Measurements from ENCODE around the gene IL37. TPM values are rescaled to one million over a fixed set of nuclear protein-coding genes. Genes with fewer than 3 reads are reported as not detected.
"Not testable (repeated sequence)": the region's sequence is repeated elsewhere in the genome, so short reads cannot be mapped to it uniquely, and the experiment has no call there.

IL37 gene
- total RNA-seq, 1 donor from 2014 or later: not detected

DNA sequence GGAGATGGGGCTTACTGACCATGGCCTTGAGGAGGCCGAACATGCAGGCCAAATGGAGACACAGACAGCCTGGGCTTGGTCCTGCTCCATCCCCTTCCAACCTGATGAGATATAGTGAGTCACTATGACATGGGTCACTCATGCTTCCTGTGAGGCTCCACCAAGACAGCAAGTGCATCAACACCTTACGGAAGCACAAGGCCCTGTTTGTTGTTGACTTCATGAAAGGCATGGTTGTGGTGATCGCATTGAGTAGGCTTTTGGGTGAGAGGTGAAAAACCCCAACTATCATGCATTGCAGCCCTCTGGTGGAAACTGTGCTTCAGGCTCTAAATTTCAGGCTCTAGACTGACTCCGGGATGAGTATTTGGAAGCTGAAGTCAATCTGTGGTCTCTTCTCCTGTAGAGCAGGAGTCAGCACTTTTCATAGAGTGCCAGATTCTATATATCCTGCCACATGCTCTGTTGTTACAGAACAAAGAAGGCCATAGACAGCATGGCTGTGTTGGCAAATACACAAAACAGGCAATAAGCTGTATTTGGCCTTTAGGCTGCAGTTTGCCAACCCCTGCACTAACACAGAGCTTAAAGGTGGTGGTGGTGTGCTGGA, 10.1 kb downstream of the IL37 start:
- DNase-seq (ENCODE audit: low spot score): no peak

GRCh38 chr2:112921982-112922381, 11.0 kb downstream of the IL37 start:
- DNase-seq (ENCODE audit: low spot score): no peak

GRCh38 chr2:112923237-112923966, 12.4 kb downstream of the IL37 start:
- DNase-seq (ENCODE audit: low spot score): no peak

DNA sequence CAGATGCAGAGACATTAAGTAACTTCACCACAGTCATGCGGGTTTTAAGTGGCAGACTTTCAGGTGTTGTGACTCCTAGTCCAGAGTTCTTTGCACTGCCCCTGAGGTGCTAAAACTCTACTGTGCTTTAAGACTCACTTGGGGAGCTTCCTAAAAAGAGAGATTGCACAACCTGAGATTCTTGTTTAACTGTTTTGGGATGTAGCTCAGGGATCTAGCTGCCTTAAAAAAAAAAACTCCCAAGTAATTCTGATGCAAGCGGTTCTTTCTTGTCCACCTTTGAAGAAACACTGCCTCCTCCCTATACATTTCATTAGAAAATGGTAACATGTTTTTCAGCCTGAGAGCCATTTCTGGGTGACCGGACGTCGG, 13.0 kb downstream of the IL37 start:
- no peak for DNase-seq (ENCODE audit: low spot score)

GRCh38 chr2:112924360-112924759, 13.4 kb downstream of the IL37 start:
- DNase-seq (ENCODE audit: low spot score): no peak

DNA sequence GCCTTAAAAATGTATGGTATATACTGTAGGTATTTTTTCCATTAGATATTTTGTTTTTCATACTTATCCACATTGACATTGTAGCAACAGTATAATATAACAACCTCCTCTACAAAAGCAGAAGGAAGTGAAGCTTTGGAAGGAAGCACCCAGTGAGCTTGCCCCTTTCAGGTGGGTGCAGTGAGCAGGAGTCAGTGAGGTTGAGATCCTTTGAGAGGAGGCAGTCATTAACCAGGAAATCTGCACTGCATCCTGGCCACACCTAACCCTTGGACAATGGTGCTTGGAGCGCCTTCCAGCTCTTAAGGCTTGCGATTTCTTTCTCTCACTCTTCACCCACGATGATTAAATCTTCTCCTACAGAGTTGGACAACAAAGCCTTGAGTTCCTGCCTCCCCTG, 13.9 kb downstream of the IL37 start:
- no peak for DNase-seq (ENCODE audit: low spot score)

DNA sequence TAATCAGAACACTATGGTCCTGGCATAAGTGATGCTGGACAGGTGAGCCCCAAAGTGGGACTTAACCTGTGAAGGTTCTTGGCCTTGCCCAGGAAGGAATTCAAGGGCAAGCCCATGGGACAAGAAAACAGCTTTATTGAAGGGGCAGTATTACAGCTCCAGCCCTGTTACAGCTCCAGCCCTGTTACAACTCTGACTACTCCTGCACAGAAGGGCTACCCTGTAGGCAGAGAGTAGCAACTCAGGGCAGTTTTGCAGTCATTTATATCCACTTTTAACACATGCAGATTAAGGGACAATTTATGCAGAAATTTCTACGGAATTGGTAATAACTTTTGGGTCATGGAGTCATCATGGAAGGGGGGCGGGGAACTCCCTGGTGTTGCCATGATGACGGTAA, 15.7 kb downstream of the IL37 start:
- no peak for DNase-seq (ENCODE audit: low spot score)

- no peak for DNase-seq (ENCODE audit: low spot score)
Observed at GRCh38 chr2:112927745-112928144, 16.8 kb downstream of the IL37 start.

GRCh38 chr2:112933261-112933660, 22.3 kb downstream of the IL37 start:
- no peak for DNase-seq (ENCODE audit: low spot score)

- not testable (repeated sequence) for DNase-seq (ENCODE audit: low spot score)
Observed at GRCh38 chr2:112934117-112934516, 23.2 kb downstream of the IL37 start.

DNA sequence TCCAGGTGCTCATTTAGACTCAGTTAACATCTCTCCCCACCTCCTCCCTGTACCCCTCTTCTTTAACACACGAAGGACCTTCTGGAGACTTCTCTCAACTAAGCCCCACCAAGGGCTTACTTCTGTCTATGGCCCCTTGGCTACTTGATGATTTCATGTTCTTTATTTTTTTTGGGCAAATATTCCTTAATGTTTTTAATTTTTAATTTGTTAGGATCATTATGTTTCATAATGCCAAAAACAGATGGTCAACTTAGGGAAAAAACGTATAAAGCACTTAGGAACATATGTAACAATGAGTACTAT, 25.9 kb downstream of the IL37 start:
- no peak for DNase-seq (ENCODE audit: low spot score)

GRCh38 chr2:112938904-112939303, 27.9 kb downstream of the IL37 start:
- DNase-seq (ENCODE audit: low spot score): no peak

DNA sequence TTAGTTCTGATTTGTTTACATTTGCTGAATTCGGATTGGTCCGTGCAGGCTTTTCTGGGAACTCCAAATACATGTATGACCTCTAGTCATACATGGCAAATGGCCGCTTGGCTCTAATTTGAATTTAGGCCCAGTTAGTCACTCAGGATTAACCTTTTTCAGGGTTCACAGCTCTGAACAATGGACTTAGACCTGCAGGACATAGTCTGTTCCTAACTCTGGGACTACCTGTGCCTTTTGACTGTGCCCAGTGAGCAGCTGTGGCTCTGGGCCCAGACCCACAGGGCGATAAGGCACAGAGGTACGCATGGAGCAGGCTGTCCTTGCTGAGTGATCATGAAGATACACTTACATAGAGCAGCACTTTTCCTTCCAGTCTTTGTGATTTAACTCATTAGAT, 28.5 kb downstream of the IL37 start:
- no peak for DNase-seq (ENCODE audit: low spot score)

GRCh38 chr2:112940859-112941625, 30.1 kb downstream of the IL37 start:
- DNase-seq (ENCODE audit: low spot score): no peak

- DNase-seq (ENCODE audit: low spot score): peak; percentile 73
Observed at GRCh38 chr2:112941753-112942653, 31.0 kb downstream of the IL37 start.

DNA sequence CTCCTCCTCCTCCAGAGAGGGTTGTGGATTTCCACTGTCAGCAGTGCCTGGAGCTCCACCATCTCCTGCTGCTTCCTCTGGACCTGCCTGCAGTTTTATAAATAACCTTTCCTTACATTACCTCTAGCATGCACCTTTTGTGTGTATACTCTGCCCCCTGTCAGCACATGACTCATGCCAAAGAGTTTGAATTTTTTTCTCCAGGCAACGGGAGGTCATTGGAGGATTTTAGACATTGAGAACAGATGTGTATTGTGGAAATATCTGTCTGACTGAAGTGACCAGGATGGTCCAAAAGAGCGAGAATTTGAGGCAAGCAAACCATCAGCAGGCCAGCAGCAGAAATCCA, 31.7 kb downstream of the IL37 start:
- no peak for DNase-seq (ENCODE audit: low spot score)

DNA sequence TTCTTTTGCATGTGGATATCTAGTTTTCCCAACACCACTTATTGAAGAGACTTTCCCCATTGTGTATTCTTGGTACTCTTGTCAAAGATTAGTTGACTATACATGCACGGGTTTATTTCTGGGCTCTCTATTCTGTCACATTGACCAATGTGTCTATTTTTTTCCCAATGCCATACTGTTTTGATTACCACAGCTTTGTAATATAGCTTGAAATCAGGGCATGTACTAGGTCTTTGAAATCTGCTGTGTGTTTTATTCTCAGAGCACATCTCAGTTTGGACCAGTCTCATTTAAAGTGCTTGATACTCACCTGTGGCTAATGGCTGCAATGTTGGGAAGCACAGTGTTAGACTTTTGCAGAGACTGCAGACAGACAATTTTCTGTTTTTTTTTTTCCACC, 34.0 kb downstream of the IL37 start:
- no peak for DNase-seq (ENCODE audit: low spot score)

DNA sequence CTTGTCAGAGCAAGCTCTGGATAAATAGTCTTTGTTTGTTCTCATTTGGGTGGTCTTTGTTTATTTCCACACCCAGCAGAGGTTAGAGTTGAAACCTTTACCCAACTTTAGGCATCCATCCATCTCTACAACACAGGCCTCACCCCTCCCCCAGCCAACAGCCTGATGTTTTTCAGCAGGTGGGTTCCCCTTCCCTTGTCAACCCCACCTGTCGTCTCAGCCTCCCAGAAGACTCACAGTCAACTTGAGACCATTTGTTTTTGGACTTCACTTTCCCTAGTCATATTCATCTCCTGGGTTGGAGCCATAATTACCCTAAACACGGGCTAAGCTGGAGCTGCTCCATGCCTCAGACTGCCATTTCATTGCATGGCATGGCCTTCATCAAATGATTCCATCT, 35.1 kb downstream of the IL37 start:
- no peak for DNase-seq (ENCODE audit: low spot score)

DNA sequence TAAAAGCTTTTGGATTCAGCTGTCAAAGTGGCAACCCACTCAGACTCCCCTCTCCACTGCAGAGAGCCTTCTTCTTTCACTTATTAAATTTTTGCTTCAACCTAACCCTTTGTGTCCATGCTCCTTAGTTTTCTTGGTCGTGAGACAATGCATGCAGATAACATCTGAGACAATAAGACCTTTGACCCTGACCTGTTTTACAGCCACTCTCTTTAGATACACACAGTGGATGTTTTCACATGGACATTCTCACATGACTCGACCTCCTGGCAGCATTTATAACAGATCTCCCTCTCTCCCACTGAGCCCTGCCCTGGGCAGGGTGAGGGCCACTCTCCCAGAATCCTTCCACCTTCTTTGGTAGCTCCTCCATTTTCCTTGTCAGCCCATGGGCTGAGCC, 36.4 kb downstream of the IL37 start:
- no peak for DNase-seq (ENCODE audit: low spot score)

GRCh38 chr2:112949456-112949855, 38.5 kb downstream of the IL37 start:
- DNase-seq (ENCODE audit: low spot score): no peak

GRCh38 chr2:112954364-112954763, 43.4 kb downstream of the IL37 start:
- no peak for DNase-seq (ENCODE audit: low spot score)

- no peak for DNase-seq (ENCODE audit: low spot score)
Observed at GRCh38 chr2:112957511-112957910, 46.5 kb downstream of the IL37 start.

All from umbilical cord (tissue), 2 donors.